ENCODE measurements around the gene TMEM63C.

DNA sequence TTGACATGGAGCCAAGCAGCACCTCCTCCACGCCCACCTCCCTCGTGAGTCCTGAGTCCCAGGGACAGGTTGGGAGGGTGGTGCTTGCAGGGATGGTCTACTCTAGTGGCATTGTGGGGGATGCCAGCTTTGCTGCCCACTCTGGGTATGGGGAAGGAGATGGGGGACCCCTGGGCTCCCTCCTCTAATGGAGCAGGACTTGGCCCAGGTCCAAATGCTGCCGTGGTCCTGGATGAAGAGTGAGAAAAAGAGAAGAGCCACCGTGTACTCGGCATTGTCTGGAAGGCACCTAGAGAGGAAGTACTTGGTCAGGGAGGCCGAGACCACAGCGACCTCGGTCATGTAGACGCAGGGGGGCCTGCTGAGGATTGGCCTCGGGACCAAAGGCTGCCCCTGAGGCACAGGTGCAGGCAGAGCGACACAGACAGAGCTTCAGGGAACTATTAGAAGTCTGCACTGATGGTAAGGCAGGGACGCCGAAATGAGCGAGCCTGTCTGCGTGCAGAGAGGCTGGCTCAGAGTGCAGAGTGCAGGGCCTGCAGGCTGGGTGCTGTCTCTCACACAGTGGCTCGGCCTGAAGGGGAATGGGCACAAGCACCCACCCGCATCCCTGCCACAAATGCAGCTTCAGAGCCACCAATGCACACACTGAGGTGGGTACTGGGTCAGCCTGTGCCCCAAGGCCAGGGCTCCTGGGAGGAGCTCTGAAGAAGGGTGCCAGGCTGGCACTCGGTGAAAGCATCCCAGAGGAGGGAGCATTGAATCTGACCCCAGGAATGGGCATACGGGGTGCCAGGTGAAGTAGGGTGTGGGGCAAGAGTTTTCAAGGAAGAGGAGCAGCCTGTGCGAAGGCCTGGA is 72.0 kb downstream of the TMEM63C start:
- TF ChIP-seq EZH2 (IDR thresholded peaks at IDR 0.05; ENCODE audit: borderline replicate concordance) (no peak), EZH2phosphoT487 (IDR thresholded peaks at IDR 0.05; ENCODE audit: low read depth, severe bottlenecking, unreplicated experiment) (no peak)
- TF ChIP-seq, protein P1, sequence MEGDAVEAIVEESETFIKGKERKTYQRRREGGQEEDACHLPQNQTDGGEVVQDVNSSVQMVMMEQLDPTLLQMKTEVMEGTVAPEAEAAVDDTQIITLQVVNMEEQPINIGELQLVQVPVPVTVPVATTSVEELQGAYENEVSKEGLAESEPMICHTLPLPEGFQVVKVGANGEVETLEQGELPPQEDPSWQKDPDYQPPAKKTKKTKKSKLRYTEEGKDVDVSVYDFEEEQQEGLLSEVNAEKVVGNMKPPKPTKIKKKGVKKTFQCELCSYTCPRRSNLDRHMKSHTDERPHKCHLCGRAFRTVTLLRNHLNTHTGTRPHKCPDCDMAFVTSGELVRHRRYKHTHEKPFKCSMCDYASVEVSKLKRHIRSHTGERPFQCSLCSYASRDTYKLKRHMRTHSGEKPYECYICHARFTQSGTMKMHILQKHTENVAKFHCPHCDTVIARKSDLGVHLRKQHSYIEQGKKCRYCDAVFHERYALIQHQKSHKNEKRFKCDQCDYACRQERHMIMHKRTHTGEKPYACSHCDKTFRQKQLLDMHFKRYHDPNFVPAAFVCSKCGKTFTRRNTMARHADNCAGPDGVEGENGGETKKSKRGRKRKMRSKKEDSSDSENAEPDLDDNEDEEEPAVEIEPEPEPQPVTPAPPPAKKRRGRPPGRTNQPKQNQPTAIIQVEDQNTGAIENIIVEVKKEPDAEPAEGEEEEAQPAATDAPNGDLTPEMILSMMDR (IDR thresholded peaks at IDR 0.05; ENCODE audit: poor library complexity): no peak

Data from hepatocyte (in vitro differentiated cells).